Brain microvascular endothelial cell (primary cell): ENCODE measurements around the gene WDR20.

Experiments
- DNase-seq: peaks from one replicate; pipeline ENCODE4 v3.0.0-alpha.2; 2020
- H3K27ac ChIP-seq: fragments of 250-450 bp; sonication (Bioruptor Pico); 2 replicates; pipeline ENCODE4 v1.5.1; 2020; ENCODE audit warnings: mild to moderate bottlenecking, moderate library complexity
- H3K27me3 ChIP-seq: fragments of 250-450 bp; sonication (Bioruptor Pico); replicated peaks from 2 replicates; pipeline ENCODE4 v1.5.1; 2020; ENCODE audit warnings: mild to moderate bottlenecking
- H3K36me3 ChIP-seq: fragments of 250-450 bp; sonication (Bioruptor Pico); replicated peaks from 2 replicates; pipeline ENCODE4 v1.5.1; 2020; ENCODE audit warnings: mild to moderate bottlenecking
- H3K4me3 ChIP-seq: 2 replicates; pipeline ENCODE4 v1.5.1; 2011; ENCODE audit warnings: low read depth, mild to moderate bottlenecking, control low read depth, low read length, moderate library complexity
- CTCF ChIP-seq: IDR thresholded peaks from 2 replicates; pipeline ENCODE4 v1.5.1; 2011; ENCODE audit warnings: low read depth, mild to moderate bottlenecking, moderate library complexity, low read length, control low read depth, inconsistent platforms; ENCODE audit errors: missing control alignments
- in situ Hi-C: cut with HindIII; loops from 2 replicates; pipeline ENCODE4 v1.10.0; 2017; ENCODE audit warnings: low sequenced_read_pairs, low pct_ligation_motif_present

The WDR20 gene

GRCh38 chr14:102225386-102225785 is 85.7 kb downstream of the WDR20 start:
- no peaks in the 10 kb centered on the region for H3K27me3 ChIP-seq
- H3K36me3 ChIP-seq: peaks cover 18% of the 10 kb centered on the region
- H3K27ac ChIP-seq: no peak overlapping the region
- no peak for TF ChIP-seq CTCF
- H3K4me3 ChIP-seq: no peak overlapping the region
- in situ Hi-C loops: no loop called here
- DNase-seq: no peak

- Histone ChIP-seq H3K27ac (no peak overlapping the region), H3K27me3 (no peaks in the 10 kb centered on the region), H3K36me3 (peaks cover 21% of the 10 kb centered on the region), H3K4me3 (no peak overlapping the region)
- in situ Hi-C loops: no loop called here
- no peak for TF ChIP-seq CTCF
- no peak for DNase-seq
Measured at GRCh38 chr14:102225936-102226335, 86.2 kb downstream of the WDR20 start.

- no peak for TF ChIP-seq CTCF
- H3K36me3 ChIP-seq: peaks cover 23% of the 10 kb centered on the region
- no peaks in the 10 kb centered on the region for H3K27me3 ChIP-seq
- no peak overlapping the region for H3K4me3 ChIP-seq
- in situ Hi-C loops: no loop called here
- no peak overlapping the region for H3K27ac ChIP-seq
- no peak for DNase-seq
Measured at GRCh38 chr14:102226356-102227125, 86.8 kb downstream of the WDR20 start.

- Histone ChIP-seq H3K36me3 (peaks cover 23% of the 10 kb centered on the region), H3K27me3 (no peaks in the 10 kb centered on the region), H3K4me3 (no peak overlapping the region), H3K27ac (no peak overlapping the region)
- no peak for DNase-seq
- in situ Hi-C loops: no loop called here
- TF ChIP-seq CTCF: no peak
Measured at GRCh38 chr14:102227184-102227964, 87.7 kb downstream of the WDR20 start.

GRCh38 chr14:102229071-102229738 is 89.5 kb downstream of the WDR20 start:
- no peak overlapping the region for H3K27ac ChIP-seq
- no peaks in the 10 kb centered on the region for H3K27me3 ChIP-seq
- H3K4me3 ChIP-seq: no peak overlapping the region
- no peak for DNase-seq
- no peak for TF ChIP-seq CTCF
- peaks cover 17% of the 10 kb centered on the region for H3K36me3 ChIP-seq
- in situ Hi-C loops: no loop called here
